ENCODE results near the gene FZR1.
"Not testable (repeated sequence)": the region's sequence is repeated elsewhere in the genome, so short reads cannot be mapped to it uniquely, and the experiment has no call there.

Gene FZR1

DNA sequence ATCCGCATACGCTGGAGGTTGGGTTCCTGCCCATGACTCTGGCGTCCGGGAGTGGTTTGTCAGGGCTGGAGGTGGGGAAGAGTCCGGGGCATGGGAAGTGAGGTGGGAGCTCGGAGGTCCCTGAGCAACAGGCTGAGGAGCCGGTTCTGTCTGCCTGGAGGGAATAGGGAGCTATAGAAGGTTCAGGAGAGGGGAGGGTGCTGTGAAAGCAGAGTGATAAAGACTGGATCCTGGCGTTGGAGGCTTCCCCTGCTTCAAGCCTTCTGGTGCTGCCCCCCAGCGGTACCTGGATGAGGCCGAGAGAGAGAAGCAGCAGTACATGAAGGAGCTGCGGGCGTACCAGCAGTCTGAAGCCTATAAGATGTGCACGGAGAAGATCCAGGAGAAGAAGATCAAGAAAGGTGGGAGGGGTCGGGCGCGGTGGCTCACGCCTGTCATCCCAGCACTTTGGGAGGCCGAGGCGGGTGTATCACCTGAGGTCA lies 69.2 kb downstream of the FZR1 start:
- FAIRE-seq (no peak), DNase-seq (ENCODE audit: insufficient read length, low spot score) (no peak)
- TF ChIP-seq POLR2A (IDR thresholded peaks at IDR 0.05; ENCODE audit: low read depth, low read length): no peak

DNA sequence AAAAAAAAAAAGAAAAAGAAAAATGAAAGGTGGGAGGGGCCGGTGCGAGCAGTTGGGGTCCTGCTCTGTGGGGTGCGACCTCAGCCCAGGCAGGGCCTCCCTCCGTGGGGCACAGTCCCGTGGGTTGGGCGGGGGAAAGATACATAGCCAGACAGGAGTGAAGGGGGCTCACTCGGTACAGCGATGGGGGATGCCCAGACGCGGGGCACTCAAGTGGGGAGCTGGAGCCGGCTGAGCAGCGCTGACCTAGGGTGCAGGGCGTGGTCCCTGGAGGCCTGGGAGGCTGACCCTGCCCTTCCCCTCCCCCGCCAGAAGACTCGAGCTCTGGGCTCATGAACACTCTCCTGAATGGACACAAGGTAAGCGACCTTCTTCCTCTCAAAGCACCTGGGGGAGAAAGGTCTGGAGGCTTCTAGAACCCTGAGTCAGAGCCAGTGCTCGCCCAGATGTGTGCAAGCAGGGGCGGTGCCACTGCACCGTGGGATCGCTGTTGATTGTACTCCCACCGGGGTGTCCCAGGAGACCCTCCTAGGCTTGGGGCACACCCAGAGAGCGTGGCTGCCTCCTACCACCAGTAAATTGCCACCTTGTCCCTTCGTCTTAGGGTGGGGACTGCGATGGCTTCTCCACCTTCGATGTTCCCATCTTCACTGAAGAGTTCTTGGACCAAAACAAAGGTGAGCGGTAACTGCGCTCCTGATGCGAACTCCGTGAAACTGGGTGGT lies 70.0 kb downstream of the FZR1 start:
- FAIRE-seq (no peak), DNase-seq (ENCODE audit: insufficient read length, low spot score) (no peak)
- TF ChIP-seq POLR2A (IDR thresholded peaks at IDR 0.05; ENCODE audit: low read depth, low read length): no peak

DNA sequence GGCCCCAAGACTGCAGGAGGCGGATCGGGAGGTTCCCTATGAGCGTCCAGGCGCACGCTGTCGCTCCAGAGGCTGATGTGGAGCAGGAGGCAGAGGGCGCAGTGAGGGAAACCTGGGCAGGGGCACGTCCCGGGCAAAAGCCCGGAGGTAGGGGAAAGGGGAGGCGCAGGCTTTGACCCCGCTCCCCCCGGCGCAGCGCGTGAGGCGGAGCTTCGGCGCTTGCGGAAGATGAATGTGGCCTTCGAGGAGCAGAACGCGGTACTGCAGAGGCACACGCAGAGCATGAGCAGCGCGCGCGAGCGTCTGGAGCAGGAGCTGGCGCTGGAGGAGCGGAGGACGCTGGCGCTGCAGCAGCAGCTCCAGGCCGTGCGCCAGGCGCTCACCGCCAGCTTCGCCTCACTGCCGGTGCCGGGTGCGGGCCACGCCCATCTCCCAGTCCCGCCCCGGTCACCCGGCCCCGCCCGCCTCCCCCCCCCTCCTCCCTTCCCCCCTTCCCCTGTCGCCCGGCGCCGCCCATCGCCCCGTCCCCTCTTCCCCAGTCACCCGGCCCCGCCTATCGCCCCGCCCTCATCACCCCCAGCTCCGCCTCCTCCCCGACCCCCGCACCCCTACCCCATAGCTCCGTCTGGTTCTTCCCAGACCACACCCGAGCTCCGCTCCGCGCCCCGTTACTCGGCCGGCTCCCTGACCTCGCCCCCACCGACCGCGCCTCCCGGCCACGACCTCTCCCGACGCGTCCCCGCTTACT lies 70.8 kb downstream of the FZR1 start:
- TF ChIP-seq POLR2A (IDR thresholded peaks at IDR 0.05; ENCODE audit: low read depth, low read length): no peak
- DNase-seq (ENCODE audit: insufficient read length, low spot score) (no peak), FAIRE-seq (no peak)

DNA sequence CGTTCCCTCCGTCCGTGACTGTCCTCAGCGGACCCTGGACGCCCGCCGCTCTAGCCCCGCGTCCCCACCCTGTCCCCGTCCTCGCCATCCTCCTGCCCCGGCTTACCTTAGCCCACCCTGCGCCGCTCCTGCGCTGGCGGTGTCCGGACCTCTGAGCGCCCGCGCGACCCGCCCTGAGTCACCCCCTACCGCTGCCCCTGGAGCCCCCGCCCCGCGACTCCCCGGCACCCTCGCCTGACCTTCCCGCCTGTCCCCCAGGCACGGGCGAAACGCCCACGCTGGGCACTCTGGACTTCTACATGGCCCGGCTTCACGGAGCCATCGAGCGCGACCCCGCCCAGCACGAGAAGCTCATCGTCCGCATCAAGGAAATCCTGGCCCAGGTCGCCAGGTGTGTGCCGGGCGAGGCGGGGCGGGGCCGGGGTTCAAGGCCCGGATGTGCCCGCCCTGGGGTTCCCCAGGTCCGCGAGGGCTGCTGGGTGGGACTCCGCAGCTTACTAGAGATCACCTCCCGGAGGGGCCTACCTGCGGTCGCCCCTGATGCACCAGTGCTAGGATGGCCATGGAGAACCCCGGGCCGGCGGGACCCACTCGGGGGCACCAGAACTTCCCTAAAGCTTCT lies 71.7 kb downstream of the FZR1 start:
- no peak for FAIRE-seq
- DNase-seq (ENCODE audit: insufficient read length, low spot score): no peak
- no peak for TF ChIP-seq POLR2A (IDR thresholded peaks at IDR 0.05; ENCODE audit: low read depth, low read length)

DNA sequence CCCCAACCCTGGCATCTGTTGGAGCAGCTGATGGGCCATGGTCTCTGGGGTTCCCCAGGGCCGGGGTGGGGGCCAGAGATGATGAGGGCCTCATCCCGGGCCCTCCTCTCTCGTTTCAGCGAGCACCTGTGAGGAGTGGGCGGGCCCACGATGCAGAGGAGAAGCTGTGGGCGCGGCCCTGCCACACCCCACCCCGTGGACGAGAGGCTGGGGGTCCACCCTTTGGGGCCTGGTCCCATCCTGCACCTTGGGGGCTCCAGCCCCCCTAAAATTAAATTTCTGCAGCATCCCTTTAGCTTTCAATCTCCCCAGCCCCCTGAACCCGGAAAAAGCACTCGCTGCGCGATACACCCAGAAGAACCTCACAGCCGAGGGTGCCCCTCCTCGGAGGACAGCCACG lies 72.3 kb downstream of the FZR1 start:
- TF ChIP-seq POLR2A (IDR thresholded peaks at IDR 0.05; ENCODE audit: low read depth, low read length): no peak
- FAIRE-seq: no peak
- no peak for DNase-seq (ENCODE audit: insufficient read length, low spot score)

DNA sequence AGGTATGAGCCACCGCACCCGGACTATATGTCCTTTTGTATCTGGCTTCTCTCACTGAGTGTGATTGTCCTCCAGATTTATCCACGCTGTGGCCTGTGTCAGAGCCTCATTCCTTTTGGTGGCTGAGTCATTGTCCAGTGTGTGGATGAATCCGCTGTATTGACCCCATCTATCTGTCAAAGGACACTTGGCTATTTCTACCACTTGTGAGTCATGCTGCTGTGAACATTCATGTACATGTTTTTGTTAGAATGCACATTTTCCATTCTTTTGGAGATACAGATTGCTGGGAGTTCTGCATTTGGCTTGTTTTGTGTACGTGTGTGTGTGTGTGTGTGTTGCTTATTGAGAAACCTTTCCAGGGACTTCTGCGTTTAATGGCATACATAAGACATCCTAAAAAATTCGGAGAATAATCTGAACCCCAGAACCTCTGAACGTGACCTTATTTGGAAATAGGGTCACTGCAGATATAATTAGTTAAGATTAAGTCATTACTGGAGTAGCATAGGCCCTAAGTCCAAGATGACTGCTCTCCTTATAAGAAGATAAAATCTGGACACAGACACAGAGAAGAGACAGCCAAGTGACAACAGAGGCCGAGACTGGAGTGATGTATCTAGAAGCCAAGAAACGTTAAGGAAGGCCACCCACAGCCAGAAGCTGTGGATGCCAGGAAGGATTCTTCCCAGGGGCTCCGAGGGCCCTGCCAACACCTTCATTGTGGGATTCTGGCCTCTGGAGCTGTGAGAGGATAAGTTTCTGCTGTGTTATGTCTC lies 74.2 kb downstream of the FZR1 start:
- DNase-seq (ENCODE audit: insufficient read length, low spot score) (peak; percentile 94), FAIRE-seq (peak; percentile 94)
- TF ChIP-seq POLR2A (IDR thresholded peaks at IDR 0.05; ENCODE audit: low read depth, low read length): no peak

DNA sequence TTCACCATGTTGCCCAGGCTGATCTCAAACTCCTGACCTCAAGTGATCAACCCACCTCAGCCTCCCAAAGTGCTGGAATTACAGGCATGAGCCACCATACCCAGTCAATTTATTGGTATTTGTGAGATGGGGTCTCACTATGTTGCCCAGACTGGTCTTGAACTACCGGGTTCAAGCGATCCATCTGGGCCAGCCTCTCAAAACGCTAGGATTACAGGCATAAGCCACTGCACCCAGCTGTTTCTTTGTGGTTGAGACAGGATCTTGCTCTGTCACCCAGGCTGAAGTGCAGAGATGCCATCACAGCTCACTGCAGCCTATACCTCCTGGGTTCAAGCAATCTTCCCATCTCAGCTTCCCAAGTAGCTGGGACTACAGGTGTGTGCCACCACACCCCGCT lies 75.7 kb downstream of the FZR1 start:
- DNase-seq (ENCODE audit: insufficient read length, low spot score); FAIRE-seq: not testable (repeated sequence)

DNA sequence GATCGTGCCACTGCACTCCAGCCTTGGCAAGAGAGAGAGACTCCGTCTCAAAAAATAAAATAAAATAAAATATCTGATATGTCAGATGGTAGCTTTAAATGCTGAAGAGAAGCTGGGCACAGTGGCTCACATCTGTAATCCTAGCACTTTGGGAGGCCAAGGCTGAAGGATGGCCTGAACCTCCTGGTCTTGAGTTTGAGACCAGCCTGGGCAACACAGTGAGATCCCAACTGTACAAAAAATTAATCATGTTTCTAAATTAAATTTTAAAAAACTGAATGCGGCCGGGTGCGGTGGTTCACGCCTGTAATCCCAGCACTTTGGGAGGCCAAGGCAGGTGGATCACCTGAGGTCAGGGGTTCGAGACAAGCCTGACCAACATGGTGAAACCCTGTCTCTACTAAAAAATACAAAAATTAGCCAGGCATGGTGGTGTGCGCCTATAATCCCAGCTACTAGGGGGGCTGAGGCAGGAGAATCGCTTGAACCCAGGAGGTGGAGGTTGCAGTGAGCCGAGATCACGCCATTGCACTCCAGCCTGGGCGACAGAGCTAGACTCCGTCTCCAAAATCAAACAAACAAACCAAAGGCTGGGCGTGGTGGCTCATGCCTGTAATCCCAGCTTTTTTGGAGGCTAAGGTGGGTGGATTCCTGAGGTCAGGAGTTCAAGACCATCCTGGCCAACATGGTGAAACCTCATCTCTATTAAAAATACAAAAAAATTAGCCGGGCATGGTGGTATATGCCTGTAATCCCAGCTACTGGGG lies 78.1 kb downstream of the FZR1 start:
- DNase-seq (ENCODE audit: insufficient read length, low spot score); FAIRE-seq: not testable (repeated sequence)

DNA sequence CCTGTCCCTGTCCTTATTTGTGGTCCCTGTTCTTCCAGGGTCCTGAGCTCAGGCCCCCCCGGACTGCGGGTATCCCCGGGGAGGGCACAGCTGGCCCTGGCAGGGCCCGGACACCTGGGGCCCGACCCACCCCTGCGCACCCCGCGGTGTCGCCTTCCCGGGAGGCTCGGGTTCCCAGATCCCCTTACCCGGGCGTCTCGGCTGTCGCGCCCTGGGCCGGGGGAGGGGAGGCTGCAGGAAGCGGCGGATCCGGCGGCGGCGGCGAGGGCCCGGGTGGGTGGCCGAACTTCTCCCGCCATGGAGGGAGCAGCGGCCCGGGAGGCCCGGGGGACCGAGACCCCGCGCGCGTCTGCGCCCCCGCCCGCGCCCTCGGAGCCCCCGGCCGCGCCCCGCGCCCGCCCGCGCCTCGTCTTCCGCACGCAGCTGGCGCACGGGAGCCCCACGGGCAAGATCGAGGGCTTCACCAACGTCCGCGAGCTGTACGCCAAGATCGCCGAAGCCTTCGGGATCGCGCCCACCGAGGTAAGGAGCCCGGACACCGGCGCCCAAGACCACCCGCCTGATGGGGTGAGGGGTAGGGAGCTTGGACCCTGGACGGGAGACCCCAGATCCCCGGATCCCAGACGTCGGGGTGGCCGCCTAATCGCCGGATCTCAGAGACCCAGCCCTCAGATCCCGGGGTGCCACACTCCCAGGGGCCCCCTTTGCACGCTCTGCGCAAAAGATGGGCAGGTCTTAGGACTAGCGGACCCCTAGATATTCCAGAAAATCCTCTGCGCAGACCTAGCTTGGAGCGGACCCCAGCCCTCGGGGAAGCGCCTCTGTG lies 79.4 kb downstream of the FZR1 start, which contains the start of gene GIPC3:
TSS of gene GIPC3 (plus strand) at position 178 of the 826 bp plus-strand sequence. CDS start at position 298, 120 bp downstream.
- DNase-seq (ENCODE audit: insufficient read length, low spot score) (no peak), FAIRE-seq (no peak)
- no peak for TF ChIP-seq POLR2A (IDR thresholded peaks at IDR 0.05; ENCODE audit: low read depth, low read length)

DNA sequence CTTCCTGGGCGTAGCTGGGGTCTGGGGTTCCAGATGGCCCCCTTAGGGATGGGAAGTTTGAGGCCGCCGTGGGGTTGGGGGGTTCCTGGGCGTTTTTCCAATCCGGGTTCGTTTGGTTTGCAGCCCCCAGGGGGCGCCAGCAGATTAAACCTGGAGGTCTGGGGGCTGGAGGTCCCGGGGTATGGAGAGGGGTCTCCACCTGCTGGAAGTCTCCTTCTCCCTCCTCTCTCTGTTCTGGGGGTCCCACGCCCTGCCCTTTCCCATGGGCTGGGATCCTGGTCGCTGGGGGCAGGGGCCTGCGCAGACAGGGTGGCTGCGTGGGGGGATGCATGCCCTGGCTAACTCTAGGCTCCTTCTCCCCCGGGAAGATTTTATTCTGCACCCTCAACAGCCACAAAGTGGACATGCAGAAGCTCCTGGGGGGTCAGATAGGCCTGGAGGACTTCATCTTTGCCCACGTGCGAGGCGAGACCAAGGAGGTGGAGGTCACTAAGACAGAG lies 80.1 kb downstream of the FZR1 start:
- FAIRE-seq (no peak), DNase-seq (ENCODE audit: insufficient read length, low spot score) (no peak)
- no peak for TF ChIP-seq POLR2A (IDR thresholded peaks at IDR 0.05; ENCODE audit: low read depth, low read length)

DNA sequence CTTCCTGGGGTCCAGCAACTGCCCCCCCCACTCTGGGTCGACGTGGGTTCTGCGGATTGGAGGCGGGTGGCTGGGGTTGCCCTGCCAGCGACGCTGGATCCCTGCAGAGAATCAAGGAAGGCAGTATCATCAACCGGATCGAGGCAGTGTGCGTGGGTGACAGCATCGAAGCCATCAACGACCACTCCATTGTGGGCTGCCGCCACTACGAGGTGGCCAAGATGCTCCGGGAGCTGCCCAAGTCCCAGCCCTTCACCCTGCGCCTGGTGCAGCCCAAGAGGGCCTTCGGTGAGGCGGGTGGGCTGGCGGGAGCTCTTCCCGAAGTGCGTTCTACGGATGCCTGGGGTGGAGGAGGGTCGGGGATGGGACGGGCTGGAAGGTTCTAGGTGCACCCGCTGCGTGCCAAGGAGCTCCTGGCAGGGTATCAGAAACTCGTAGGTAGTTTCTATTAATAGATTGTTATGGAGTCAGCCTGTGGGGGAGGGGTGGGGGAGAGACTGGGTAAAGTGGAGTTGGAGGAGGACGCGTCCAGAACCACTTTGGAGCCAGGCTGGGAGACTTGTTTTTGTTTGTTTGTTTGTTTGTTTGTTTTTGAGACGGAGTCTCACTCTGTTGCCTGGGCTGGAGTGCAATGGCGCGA lies 80.7 kb downstream of the FZR1 start:
- no peak for FAIRE-seq
- DNase-seq (ENCODE audit: insufficient read length, low spot score): no peak
- TF ChIP-seq POLR2A (IDR thresholded peaks at IDR 0.05; ENCODE audit: low read depth, low read length): no peak

Data from H54 (cell line).